ENCODE data around the gene ATP4A.

Gene ATP4A

GRCh38 chr19:35549174-35549788 is 14.2 kb downstream of the ATP4A start:
- peak; percentile 7 to 52 for DNase-seq

- DNase-seq, result no peak
Observed at GRCh38 chr19:35546532-35546931, 16.9 kb downstream of the ATP4A start.

GRCh38 chr19:35545855-35546381 is 17.5 kb downstream of the ATP4A start:
- no peak for DNase-seq

GRCh38 chr19:35545001-35545854 is 18.2 kb downstream of the ATP4A start, which contains the start of gene TMEM147:
Gene TMEM147 (plus strand): TSS chr19:35545626. CDS start chr19:35545740, 114 bp downstream.
- DNase-seq, result peak; percentile 84 to 89

- no peak for DNase-seq
Observed at GRCh38 chr19:35544110-35544802, 19.2 kb downstream of the ATP4A start.

GRCh38 chr19:35543280-35544109 is 20.0 kb downstream of the ATP4A start:
- no peak for DNase-seq

GRCh38 chr19:35542209-35542608 is 21.2 kb downstream of the ATP4A start:
- DNase-seq, result no peak

- no peak for DNase-seq
Observed at GRCh38 chr19:35540356-35540927, 23.0 kb downstream of the ATP4A start.

- DNase-seq, result no peak
Observed at GRCh38 chr19:35539850-35540249, 23.6 kb downstream of the ATP4A start.

- no peak for DNase-seq
Observed at GRCh38 chr19:35539314-35539713, 24.1 kb downstream of the ATP4A start.

GRCh38 chr19:35534803-35535480 is 28.5 kb downstream of the ATP4A start:
- DNase-seq, result no peak

GRCh38 chr19:35533822-35534392 is 29.6 kb downstream of the ATP4A start:
- DNase-seq, result no peak

- DNase-seq, result no peak
Observed at GRCh38 chr19:35533201-35533821, 30.1 kb downstream of the ATP4A start, which contains the start of gene GAPDHS. Gene GAPDHS (plus strand): TSS chr19:35533456. CDS start chr19:35533528, 72 bp downstream.

- DNase-seq, result no peak
Observed at GRCh38 chr19:35531291-35531690, 32.2 kb downstream of the ATP4A start.

GRCh38 chr19:35529241-35530218 is 33.9 kb downstream of the ATP4A start:
- no peak for DNase-seq

- DNase-seq, result no peak
Observed at GRCh38 chr19:35528218-35529038, 35.0 kb downstream of the ATP4A start, which contains the start of gene SBSN. Gene SBSN (minus strand): TSS chr19:35528311. CDS start chr19:35528281, 30 bp downstream.

GRCh38 chr19:35525873-35526272 is 37.6 kb downstream of the ATP4A start:
- DNase-seq, result no peak
